GM21526 (cell line): Measurements from ENCODE around the gene DYNLT3.

ENCODE experiments used
- ATAC-seq: cut with Tn5 transposase; IDR thresholded peaks from one replicate; pipeline ENCODE4 v1.9.1; 2021; ENCODE audit warnings: moderate library complexity; ENCODE audit not compliant: unreplicated experiment, low FRiP score

The DYNLT3 gene

DNA sequence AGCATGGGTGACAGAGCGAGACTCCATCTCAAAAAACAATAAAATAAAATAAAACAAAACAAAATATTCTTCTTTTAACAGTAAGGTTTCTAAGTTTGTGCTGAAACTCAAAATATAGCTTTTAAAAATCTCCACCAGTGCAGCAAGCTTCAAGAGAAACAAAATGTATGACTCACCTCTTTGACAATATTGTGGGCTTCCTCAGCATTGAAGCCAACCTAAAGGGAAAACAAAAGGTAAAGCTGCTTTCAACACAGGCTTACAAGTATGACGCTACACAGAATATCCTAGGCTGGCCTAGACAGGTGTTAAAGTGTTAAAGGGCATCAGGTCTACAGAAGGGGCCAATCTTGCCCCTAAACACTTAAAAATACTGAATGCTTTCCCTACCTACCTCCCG lies 1.2 kb downstream of the DYNLT3 start:
- no peak for ATAC-seq

DNA sequence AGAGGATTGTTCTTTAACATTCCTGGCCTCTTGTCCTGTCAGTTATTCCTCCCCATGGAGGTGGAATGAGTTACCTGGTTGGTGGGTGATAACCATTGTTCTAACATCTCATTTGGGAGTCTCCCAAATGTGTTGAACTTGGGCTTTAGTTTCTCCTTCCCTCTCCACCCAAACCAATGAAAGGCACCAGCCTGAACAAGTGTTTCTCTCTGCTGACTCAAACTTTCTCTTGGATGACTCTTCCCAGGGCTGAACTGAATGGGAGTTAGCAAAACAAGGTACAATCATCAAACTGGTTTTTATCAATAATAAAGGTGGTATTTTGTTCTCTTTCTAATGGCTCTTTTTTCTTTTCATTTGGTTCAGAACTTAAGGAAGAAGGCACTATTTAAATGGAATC lies 2.7 kb downstream of the DYNLT3 start:
- ATAC-seq = no peak

- ATAC-seq = no peak
These were observed 6.4 kb downstream of the DYNLT3 start for GRCh38 chrX:37840931-37841330.

DNA sequence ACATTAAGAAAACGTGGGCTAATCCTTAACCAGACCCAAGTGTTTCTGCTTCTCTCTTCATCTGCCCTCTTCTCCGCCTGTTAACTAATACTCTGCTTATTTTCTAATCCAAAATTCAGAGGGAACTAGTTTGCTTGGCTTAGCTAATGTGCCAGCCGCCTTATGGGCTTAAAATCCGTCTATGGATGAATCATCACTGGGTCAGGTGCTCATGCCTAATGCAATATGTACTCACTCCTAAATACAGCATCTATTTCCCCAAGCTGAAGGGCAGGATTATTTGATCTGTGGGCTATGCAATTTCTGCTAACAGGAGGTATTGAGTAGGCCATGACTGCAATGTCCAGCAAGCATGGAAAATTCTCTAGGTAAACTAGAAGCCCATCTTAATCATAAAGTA lies 12.4 kb downstream of the DYNLT3 start:
- no peak for ATAC-seq

- no peak for ATAC-seq
These were observed 17.0 kb downstream of the DYNLT3 start for GRCh38 chrX:37830371-37830770.

DNA sequence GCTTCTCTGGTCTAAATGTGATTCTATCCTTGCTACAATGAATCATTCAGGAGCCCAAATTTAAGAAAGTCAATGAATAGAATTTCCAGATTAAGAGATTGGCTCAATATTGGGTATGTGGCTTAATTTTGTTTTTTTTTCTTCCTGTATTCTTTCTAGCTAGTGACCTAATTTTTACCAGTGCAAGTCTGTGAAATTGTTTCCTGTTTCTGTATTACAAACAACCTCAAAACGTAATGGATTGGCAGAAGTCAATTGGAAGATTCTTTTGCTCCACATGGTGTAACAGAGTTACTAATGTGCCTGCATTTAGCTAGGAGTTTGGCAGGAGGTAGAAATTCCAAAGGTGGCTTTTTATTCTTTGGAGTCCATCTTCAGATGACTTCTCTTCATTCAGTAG lies 17.6 kb downstream of the DYNLT3 start:
- no peak for ATAC-seq

DNA sequence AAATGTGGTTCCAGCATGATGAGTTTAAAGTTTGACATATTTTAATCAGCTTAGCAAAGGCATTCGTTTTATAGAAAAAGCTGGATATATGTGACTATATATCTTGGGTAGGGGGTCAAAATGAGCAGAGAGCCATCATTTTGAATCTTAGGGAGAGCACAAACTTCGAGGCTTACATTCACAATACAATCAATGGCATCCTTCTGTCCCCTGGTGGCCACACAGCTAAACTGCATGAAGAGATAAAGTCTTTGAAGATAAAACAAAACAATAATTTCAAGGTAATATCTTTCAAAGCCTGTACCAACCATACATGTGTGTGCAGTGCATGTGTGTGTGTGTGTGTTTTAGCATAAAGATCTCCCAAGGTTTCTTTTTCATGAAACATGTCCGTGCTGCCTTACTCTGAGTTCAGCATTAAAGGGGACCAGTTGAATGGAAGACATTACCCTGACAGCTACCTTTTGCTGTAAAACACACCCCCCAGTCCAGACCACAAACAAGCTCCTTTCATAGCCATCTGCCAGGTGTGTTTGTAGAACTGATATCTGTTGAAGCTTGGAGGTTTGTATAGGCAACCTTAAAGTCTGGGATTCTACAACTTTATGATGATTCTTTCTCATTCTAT lies 22.0 kb downstream of the DYNLT3 start:
- ATAC-seq = peak; percentile 86

GRCh38 chrX:37824491-37825214 lies 22.7 kb downstream of the DYNLT3 start:
- no peak for ATAC-seq

DNA sequence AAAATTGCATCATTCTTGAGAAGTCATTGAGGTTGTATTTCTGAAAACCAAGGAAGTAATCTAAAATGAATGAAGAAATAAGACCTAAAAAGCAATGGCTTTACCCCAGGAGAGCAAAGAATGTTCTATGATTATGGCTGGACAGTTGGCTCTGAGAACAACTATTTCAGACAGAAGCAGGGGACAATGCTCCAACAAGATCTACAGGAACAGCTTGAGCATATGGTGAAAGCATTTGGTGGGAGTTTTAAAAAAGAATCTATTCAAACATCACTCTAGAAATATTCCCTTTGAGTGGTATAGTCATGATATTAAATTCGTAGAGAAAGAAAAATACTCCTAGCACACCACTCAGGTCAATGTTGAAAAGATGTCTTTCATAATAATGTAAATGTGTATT lies 26.7 kb downstream of the DYNLT3 start:
- ATAC-seq = no peak

- peak; percentile 40 for ATAC-seq
These were observed 29.3 kb downstream of the DYNLT3 start for GRCh38 chrX:37818031-37818430.

DNA sequence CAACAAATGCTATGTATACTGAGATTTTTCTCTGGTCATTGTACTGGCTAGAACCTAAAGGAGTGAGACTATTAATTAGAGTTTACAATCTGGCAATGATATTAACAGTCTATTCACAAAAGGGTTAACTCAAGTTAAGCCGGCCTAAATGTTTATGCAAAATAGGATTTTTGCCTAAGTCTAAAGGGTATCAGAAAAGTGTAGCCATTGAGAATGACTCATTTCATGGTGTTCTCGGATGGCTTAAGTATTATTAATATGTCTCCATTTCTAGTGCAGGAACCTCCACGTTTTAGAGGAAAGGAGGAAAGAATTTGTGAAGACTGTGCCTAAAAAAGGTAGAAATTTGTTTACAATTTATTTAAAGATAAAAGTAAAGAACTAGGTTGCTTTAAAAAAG lies 29.8 kb downstream of the DYNLT3 start:
- no peak for ATAC-seq

DNA sequence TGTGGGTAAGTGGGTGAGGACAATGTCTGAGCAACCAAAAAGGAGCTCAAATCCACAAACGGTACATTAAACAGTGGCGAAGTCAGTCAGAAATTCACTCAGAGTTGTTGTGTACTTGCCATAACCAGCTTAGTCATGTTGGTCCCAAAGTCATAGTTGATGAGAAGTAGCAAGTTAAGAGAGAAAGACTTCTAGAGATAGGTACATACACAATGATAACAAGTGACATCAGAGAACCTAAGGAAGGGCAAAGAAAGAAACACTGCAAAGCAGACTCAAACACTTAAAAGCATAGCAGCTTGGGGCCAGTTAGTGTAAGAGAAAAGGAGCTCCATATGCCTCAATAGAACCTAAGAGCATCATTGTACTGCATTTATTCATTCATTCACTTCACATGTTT lies 30.2 kb downstream of the DYNLT3 start:
- ATAC-seq = no peak

DNA sequence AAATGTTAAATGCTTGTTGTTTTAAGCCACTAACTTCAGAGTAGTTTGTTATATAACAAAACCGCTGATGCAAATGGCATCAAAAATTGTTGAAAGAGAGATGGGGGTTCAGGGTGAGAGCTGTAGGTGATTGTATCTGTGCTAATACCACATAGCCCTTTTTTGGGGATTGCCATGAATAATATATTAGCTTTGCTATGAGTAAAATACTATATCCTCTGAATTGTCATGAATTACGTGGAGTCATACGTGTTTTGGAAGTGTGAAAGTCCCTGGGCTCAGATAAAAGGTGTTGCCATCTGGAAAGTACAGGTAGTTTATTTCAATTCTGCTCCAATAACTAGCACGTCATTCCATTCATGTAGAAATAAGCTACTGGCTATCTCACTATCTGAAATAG lies 30.6 kb downstream of the DYNLT3 start:
- ATAC-seq = no peak

GRCh38 chrX:37815366-37815765 lies 32.0 kb downstream of the DYNLT3 start:
- ATAC-seq = no peak

DNA sequence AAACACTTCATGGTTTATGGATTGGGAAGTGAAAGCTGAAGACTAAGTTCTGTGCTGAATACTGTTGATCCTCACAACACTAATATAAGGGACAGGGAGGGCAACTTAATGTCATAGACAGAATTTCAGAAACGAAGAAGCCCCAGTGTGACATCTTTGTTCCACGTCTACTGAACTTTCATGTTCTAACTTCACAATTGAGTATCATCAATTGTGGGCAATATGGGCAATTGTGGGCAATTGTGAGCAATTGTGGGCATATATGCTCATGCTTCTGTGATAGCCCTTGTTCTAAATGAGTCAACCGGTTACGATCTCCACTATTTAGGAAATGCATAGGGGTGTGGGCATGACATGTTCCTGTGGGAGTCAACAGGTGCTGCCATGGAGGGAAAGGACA lies 33.8 kb downstream of the DYNLT3 start:
- no peak for ATAC-seq

DNA sequence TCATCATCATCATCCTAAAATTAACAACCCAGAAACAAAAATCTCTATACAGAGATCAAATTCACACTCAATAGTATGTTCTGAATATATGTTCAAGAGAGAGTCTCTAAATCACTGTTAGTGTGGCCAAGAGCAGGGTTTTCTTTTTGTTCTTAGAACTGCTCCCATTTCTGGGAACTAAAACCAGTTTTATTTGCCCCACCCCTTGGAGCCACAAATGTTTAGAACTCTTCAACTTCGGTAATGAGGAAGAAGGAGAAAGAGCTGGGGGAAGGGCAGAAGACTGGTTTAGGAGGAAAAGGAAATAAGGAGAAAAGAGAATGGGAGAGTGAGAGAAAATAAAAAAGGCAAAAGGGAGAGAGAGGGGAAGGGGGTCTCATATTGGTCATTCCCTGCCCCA lies 35.3 kb downstream of the DYNLT3 start:
- ATAC-seq = no peak

DNA sequence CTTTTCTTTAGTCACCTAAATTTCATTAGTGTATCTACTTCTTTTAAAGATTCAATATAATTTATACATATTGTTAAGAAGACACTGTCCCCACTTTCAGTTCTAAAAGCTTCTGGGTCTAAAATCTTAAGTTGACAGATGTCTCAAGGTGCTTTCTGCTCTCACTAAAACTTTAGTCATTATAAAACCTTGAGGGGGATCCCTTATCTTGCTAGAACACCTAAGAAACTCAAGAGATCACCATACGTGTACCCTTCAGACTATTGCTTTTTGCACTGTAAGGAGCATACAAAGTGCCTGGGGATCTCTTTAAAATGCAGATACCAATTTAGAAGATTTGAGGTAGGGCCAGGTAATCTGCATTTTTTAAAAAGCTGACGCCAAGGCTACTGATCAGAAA lies 37.4 kb downstream of the DYNLT3 start:
- no peak for ATAC-seq

DNA sequence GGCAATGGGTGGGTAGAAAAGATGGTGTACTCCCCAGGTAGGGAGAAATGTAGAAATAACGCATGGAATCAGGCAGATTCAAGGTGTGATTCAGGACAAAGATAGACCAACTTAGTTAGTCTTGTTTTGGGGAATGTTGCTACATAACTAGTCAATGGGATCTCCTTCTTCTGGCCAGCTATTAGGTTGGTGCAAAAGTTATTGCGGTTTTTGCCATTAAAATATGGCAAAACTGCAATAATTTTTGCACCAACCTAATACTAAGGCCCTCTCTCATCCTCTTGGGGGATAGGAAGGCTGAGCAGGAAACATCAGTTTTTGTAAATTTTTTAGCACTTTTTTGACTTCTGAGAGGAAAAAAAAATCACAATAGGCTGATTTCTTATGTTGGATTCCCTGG lies 44.3 kb downstream of the DYNLT3 start:
- ATAC-seq = no peak

DNA sequence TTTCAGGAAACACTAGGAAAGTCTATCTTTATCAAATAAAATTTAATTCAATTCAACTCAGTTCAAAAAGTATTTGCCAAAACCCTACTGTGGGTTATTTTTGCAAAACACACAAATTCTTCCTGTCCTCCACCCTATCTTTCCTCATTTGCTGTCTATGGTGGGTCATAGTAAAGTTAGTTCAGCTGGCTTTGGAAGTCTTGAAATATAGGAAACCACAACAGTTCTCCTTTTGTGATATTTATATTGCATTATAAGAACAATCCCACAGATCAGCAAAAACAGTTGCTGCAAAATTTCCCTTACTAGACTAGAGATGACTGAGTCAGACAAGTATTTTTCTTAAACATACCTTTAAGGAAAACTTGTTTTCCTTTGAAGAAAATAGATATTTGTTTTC lies 45.3 kb downstream of the DYNLT3 start:
- no peak for ATAC-seq

DNA sequence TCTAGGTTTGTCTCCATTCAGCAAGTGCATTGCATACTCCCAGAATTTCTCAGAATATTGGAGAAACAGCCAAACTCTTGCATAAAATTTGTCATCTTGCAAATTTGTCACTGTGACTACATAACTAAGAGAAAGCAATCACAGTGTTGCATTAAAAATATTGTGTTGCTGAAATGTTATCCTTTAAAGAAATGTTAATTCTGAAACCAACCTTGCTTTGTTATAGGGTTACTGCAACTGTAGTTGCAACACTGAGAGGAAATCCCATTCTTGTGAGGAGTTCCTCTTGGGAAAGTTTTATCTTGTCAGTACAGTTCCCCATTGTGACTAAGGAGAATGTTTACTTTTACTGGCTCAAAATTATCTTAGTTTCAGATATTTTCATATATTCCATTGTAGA lies 46.7 kb downstream of the DYNLT3 start:
- ATAC-seq = no peak

GRCh38 chrX:37799936-37800335 lies 47.4 kb downstream of the DYNLT3 start:
- ATAC-seq = no peak

- ATAC-seq = peak; percentile 79
These were observed 50.6 kb downstream of the DYNLT3 start for GRCh38 chrX:37796805-37797204.

DNA sequence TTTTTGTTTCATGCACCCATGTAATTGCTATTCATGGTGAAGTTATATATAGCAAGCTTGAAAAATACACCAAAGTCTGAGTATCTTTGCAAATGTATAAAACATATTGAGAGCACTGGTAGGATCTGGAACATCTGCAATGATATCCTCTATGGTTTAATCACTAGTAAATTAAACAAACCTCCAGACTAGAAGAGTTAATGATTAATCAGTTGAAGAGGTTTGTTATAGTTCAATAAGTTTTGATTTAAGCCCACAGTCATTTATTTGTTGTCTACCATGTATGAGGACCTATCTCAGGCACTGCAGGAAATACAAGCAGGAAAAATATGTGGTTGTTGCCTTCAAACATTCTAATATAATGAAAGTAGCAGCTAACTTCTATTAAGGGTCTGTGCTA lies 51.1 kb downstream of the DYNLT3 start:
- ATAC-seq = no peak
